HG02970 (cell line): Measurements from ENCODE around the gene ELF2.
"Not testable (repeated sequence)": the region's sequence is repeated elsewhere in the genome, so short reads cannot be mapped to it uniquely, and the experiment has no call there.

ENCODE experiments used
- ATAC-seq: cut with Tn5 transposase; IDR thresholded peaks from one replicate; pipeline ENCODE4 v1.9.1; 2021; ENCODE audit warnings: mild to moderate bottlenecking, moderate library complexity, moderate number of reproducible peaks; ENCODE audit not compliant: unreplicated experiment, low FRiP score

The ELF2 gene

GRCh38 chr4:139188648-139189416 is 11.8 kb upstream of the ELF2 start:
- ATAC-seq: no peak

- no peak for ATAC-seq
These were observed 7.1 kb upstream of the ELF2 start for GRCh38 chr4:139184129-139184528.

DNA sequence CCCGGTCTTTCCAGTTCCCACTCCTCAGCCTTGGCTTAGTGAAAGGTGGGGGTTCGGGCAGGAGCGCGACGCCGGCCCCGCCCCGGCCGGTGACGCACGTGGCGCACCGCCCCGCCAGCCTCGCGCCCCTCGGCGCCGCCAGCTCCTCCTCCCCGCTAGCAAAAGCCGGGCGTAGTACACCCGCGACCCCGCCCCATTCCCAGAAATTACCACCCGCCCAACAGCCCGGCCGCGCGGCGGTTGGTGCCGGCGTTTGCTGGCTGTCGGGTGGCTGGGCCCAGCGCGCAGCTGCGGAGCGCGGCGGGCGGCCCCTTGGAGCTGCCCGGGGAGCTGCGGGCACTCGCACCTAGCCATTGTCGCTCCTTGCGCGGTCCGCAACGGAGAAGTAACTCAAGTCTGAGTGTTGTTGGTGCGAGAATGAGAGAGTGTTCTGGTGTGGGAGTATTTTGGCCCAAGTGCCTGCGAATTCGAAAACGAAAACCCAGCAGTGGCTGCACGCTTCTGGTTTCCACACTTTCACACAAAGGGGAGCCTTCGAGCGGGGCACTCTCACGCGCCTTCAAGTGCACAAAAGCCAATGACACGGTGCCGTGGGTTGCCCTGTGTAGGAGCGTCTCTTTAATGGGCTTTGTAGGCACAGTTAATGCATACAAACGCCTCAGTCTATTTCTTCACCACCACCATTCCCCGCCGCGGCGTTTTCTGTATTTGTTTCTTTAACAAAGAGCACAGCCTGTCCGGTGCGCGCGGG is 1.0 kb upstream of the ELF2 start:
- peak; percentile 58 for ATAC-seq

DNA sequence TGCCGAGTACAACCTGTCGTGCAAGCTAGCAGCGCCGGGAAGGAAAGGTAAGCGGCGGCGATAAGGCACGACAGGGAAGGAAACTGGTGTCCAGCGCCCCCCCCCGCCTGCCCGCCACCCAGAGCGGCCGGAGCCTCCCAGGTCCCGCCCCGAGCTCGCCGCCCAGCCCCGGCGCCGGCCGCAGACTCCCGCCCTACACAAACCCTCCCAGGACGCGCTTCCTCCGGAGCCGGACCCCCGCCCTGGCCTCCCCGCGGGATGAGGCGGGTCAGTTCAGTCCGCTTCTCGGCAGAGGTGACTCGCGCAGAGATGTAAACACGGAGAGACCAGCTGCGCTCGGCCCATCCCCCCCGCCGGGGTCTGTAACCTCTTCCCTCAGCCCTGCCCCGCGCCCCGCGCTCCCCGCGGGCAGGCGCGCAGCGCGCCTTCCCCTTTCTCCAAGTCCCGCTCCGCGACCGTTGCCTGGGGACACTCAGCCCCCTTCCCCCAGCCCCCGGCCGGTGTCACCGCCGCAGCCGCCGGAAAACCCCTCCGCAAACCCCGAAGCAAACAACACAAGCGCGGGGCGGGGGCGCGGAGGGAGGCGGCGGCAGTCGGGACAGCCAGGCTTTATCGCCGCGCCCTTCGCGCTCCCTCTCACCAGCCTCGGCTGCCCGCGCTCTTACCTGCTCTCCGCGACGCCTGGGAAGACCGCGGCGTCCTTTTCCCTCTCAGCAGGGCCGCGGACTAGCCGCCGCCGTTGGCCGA is 543 bp downstream of the ELF2 start:
- peak; percentile 12 for ATAC-seq

DNA sequence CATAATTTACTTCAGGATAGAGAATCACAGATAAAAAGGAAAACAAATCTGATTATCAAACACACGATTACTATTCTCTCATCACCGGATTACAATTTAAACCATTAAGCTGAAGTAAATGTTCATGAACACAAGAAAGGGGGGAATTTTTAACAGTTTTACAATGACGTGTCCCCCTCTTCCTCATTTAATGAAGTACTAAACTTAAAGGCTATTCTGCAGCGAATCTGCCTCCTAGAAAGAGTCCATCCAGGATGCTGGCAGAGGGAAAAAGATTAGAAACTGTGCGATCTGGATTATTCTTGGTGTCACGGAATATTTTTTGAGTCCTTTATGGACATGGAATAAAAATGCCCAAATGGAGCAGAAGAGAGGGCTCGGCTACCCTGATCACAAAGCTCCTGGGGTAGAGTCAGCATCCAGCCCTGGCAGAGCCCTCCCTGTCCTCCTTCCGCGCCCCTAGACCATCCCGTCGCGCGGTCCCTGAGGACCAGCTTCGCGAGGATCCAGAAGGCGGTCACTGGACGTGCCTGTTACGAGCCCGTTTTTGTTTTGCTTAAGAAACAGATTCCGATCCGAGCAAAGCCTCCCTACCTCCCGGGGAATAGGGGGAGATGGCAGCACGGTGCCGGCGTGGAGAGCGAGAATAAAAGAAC is 1.2 kb downstream of the ELF2 start:
- no peak for ATAC-seq

DNA sequence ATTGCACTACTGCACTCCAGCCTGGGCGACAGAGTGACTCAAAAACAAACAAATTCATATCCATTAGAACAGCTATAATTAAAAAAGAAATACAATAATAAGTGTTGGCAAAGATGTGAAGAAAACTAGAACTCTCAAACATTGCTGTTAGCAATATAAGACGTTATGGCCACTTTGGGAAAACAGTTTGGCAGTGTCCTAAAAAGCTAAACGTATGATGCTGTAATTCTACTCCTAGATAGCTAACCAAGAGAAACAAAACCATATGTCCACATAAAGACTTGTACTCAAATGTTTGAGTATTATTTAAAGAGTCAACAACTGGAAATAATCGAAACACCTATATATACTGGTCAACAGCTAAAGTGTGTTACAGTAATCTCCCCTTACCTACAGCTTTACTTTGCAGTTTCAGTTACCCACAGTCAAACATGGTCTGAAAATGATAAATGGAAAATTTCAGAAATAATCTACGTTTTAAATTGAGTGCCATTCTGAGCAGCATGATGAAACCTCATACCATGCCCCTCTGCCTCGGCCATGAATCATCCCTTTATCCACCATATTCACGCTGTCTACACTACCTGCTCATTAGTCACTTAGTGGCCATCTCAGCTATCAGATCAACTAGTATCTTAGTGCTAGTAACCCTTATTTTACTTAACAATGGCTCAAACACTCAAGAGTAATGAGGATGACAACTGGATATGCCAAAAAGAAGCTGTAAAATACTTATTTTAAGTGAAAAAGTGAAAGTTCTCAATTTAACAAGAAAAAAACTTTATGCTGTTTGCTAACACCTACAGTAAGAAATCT is 4.9 kb downstream of the ELF2 start:
- ATAC-seq: no peak

- no peak for ATAC-seq
These were observed 6.1 kb downstream of the ELF2 start for GRCh38 chr4:139170932-139171331.

GRCh38 chr4:139167774-139168444 is 9.1 kb downstream of the ELF2 start:
- no peak for ATAC-seq

- no peak for ATAC-seq
These were observed 12.3 kb downstream of the ELF2 start for GRCh38 chr4:139164731-139165130.

DNA sequence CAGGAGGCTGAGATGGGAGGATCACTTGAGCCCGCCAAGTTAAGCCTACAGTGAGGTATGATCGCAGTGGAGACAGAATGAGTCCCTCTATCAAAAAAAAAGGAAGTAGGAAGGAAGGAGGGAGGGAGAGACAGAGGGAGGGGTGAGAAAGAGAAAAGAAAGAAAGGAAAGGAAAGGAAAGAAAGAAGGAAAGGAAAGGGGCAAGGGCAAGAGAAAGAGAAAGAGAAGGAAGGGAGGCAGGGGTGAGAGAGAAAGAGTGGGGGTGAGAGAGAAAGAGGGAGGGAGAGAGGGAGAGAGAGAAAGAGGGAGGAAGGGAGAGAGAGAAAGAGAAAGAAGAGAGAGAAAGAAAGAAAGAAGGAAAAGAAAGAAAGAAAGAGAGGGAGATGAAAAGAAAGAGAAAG is 13.2 kb downstream of the ELF2 start:
- ATAC-seq: no peak

DNA sequence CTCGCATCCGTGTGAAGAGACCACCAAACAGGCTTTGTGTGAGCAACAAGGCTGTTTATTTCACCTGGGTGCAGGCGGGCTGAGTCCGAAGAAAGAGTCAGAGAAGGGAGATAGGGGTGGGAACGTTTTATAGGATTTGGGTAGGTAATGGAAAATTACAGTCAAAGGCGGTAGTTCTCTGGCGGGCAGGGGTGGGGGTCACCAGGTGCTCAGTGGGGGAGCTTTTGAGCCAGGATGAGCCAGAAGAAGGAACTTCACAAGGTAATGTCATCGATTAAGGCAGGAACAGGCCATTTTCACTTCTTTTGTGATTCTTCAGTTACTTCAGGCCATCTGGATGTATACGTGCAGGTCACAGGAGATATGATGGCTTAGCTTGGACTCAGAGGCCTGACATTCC is 19.0 kb downstream of the ELF2 start:
- ATAC-seq: not testable (repeated sequence)

DNA sequence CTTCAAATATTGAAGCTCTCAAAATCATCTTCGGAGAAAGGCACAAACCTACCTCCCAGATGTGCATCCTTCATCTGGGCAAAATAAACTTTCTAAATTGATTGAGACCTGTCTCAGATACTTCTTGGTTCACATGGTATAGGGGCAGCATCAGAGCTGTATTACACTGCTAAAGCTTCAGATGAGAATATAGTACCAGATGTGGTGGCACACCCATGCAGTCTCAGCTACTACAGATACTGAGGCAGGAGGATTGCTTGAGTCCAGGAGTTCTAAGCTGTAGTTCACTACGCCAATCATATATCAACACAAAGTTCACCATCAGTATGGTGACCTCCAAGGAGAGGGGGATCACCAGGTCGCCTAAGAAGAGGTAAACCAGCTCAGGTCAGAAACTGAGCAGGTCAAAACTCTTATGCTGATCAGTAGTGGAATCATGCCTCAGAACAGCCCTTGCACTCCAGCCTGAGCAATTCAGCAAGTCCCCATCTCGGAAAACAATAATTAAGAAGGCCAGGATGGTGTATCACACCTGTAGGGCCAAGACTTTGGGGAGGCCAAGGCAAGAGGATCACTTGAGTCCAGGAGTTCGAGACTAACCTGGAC is 22.0 kb downstream of the ELF2 start:
- ATAC-seq: no peak

- no peak for ATAC-seq
These were observed 22.5 kb downstream of the ELF2 start for GRCh38 chr4:139154538-139154937.

DNA sequence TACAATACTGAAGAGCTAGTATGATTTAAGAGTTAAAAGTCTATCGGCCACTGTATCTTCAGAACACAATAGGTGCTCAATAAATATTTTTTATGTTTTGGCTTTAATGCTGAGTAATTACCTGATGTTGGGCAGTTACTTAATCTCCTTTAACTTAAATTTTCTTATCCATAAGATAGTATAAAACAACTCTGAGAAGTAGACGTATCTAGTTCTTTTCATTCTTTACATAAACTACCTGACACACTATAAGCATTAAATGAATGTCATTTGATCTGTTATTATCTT is 22.9 kb downstream of the ELF2 start:
- no peak for ATAC-seq

DNA sequence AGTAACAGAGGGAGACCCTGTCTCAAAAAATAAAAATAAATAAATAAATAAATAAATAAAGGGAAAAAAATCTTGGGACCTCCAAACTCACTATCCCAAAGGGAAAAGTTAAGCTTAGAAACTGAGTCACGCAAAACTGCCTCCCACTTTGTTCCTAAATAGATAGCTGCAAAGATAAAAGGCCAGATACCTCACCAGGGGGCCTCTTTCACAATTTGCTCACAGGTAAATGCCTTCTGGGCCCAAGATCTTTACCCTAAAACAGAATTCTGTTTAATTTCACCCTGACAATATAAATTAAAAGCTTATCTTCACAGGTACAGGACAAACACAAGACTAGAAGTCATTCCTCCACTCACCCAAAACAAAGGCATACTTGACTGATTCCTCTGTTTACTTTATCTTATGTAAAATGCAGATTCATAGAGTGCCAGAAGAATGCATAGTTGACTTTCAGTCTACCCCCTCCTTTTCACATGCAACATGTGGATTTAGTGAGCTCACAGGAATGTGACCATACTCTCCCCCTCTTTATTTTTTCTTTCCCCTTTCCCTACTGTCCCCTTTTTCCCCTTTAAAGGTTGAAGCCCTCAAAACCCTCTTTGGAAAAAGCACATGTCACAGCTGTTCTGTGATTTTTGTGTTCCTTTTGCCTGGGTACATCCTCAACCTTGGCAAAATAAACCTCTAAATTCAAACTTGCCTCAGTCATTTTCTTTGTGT is 23.4 kb downstream of the ELF2 start:
- ATAC-seq: no peak

DNA sequence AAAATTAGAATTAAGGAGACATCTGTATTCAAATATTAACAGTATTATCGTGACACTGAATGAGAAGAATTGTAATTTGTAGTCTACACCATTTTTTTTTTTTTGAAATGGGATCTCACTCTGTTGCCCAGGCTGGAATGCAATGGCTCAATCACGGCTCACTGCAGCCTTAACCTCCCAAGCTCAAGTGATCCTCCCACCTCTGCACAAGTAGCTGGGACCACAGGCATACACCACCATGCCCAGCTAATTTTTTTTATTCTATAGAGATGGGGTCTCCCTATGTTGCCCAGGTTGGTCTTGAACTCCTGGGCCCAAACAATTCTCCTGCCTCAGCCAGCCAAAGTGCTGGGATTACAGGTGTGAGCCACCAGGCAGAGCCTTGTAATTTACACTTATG is 24.8 kb downstream of the ELF2 start:
- no peak for ATAC-seq

DNA sequence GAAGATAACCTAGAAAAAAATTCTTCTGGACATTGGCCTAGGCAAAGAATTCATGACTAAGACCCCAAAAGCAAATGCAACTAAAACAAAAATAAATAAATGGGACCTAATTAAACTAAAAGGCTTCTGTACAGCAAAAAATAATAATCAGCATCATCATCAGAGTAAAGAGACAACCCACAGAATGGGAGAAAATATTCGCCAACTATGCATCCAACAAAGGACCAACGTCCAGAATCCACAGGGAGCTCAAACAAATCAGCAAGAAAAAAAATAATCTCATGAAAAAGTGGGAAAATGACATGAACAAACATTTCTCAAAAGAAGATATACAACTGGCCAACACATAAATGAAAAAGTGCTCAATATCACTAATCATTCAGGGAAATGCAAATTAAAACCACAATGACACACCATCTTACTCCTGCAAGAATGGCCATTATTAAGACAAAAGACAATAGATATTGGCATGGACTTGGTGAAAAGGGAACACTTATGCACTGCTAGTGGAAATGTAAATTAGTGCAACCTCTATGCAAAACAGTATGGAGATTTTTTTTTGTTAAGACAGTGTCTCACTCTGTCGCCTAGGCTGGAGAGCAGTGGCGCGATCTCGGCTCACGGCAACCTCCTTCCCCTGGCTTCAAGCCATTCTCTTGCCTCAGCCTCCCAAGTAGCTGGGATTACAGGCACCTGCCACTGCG is 29.9 kb downstream of the ELF2 start:
- ATAC-seq: no peak

DNA sequence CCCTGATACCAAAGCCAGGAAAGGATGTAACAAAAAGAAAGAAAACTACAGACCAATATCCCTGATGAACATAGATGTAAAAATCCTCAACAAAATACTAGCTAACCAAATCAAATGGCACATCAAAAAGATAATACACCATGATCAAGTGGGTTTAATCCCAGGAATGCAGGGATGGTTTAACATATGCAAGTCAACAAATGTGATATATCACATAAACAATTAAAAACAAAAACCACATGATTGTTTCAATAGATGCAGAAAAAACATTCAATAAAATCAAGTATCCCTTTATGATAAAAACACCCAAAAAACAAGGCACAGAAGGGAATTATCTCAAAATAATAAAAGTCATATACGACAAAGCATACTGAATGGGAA is 31.5 kb downstream of the ELF2 start:
- ATAC-seq: no peak
